Neural cell (in vitro differentiated cells): ENCODE measurements around the gene SLC25A27. TPM values are rescaled to one million over a fixed set of nuclear protein-coding genes. Genes with fewer than 3 reads are reported as not detected.

ENCODE experiments used
- H2AFZ ChIP-seq: fragments of 200-600, 300-800 bp; sonication (generic), shearing (Covaris generic); 2 replicates; pipeline ENCODE4 v1.6.0; 2014; ENCODE audit warnings: low read depth, mild to moderate bottlenecking, antibody characterized with exemption, low read length, moderate library complexity
- H3F3A ChIP-seq: fragments of 200-600 bp; shearing (Covaris generic); 2 replicates; pipeline ENCODE4 v1.6.1; 2016; ENCODE audit warnings: mild to moderate bottlenecking, moderate library complexity, mixed read lengths, antibody characterized with exemption, low read length; ENCODE audit not compliant: insufficient read depth, poor library complexity, severe bottlenecking
- H3K27ac ChIP-seq: fragments of 200-600, 300-800 bp; sonication (generic), shearing (Covaris generic); 2 replicates; pipeline ENCODE4 v1.5.1; 2014; ENCODE audit warnings: mild to moderate bottlenecking, low read length, moderate library complexity
- H3K27me3 ChIP-seq: fragments of 300-800, 200-600 bp; sonication (generic), shearing (Covaris generic); 2 replicates; pipeline ENCODE4 v1.6.0; 2014; ENCODE audit warnings: mild to moderate bottlenecking, low read depth, low read length, moderate library complexity; ENCODE audit not compliant: insufficient read depth
- H3K36me3 ChIP-seq: fragments of 300-800, 200-600 bp; sonication (generic), shearing (Covaris generic); 2 replicates; pipeline ENCODE4 v1.5.1; 2014; ENCODE audit warnings: mild to moderate bottlenecking, antibody characterized with exemption, low read length, moderate library complexity; ENCODE audit not compliant: insufficient read depth
- H3K4me2 ChIP-seq: fragments of 300-800, 200-600 bp; sonication (generic), shearing (Covaris generic); 2 replicates; pipeline ENCODE4 v1.6.0; 2014; ENCODE audit warnings: mild to moderate bottlenecking, low read length
- H3K4me3 ChIP-seq: fragments of 300-800, 200-600 bp; sonication (generic), shearing (Covaris generic); 2 replicates; pipeline ENCODE4 v1.5.1; 2014; ENCODE audit warnings: mild to moderate bottlenecking, low read length, moderate library complexity
- H3K79me2 ChIP-seq: fragments of 200-600 bp; shearing (Covaris generic); replicated peaks from 2 replicates; pipeline ENCODE4 v1.6.0; 2014; ENCODE audit warnings: mild to moderate bottlenecking, low read length, moderate library complexity; ENCODE audit not compliant: insufficient read depth
- H3K9ac ChIP-seq: fragments of 300-800, 200-600 bp; sonication (generic), shearing (Covaris generic); 2 replicates; pipeline ENCODE4 v1.6.1; 2016; ENCODE audit warnings: mild to moderate bottlenecking, low read length, mixed read lengths
- H3K9me2 ChIP-seq: fragments of 200-600 bp; shearing (Covaris generic); 2 replicates; pipeline ENCODE4 v1.6.1; 2016; ENCODE audit warnings: mild to moderate bottlenecking, low read length, mixed read lengths; ENCODE audit not compliant: insufficient read depth
- H3K9me3 ChIP-seq: fragments of 200-600, 300-800 bp; sonication (generic), shearing (Covaris generic); 2 replicates; pipeline ENCODE4 v1.6.1; 2016; ENCODE audit warnings: mild to moderate bottlenecking, mixed run types, low read length, moderate library complexity, mixed read lengths
- H4K20me1 ChIP-seq: fragments of 200-600 bp; shearing (Covaris generic); 2 replicates; pipeline ENCODE4 v1.6.1; 2016; ENCODE audit warnings: mild to moderate bottlenecking, mixed run types; ENCODE audit not compliant: insufficient read depth
- CTCF ChIP-seq: fragments of 450-650 bp; IDR thresholded peaks from 2 replicates; pipeline ENCODE4 v1.5.1; 2014; ENCODE audit warnings: antibody characterized with exemption, mild to moderate bottlenecking, moderate library complexity; ENCODE audit not compliant: poor library complexity, severe bottlenecking
- EP300 ChIP-seq: fragments of 450-650 bp; conservative IDR thresholded peaks from 2 replicates; pipeline ENCODE4 v1.6.1; 2014; ENCODE audit warnings: antibody characterized with exemption, mild to moderate bottlenecking, moderate library complexity; ENCODE audit not compliant: poor library complexity, severe bottlenecking
- EZH2 ChIP-seq: fragments of 200-600, 300-800 bp; shearing (Covaris generic), sonication (generic); IDR thresholded peaks from 2 replicates; pipeline ENCODE4 v1.6.1; 2014; ENCODE audit warnings: antibody characterized with exemption, low read length, borderline replicate concordance, mild to moderate bottlenecking; ENCODE audit not compliant: insufficient read depth, poor library complexity, severe bottlenecking
- MXI1 ChIP-seq: fragments of 450-650 bp; conservative IDR thresholded peaks from 2 replicates; pipeline ENCODE4 v1.6.1; 2014; ENCODE audit warnings: antibody characterized with exemption, mild to moderate bottlenecking; ENCODE audit not compliant: poor library complexity, severe bottlenecking
- POLR2AphosphoS5 ChIP-seq: IDR thresholded peaks from 2 replicates; pipeline ENCODE4 v1.6.1; 2012
- RAD21 ChIP-seq: fragments of 450-650 bp; conservative IDR thresholded peaks from 2 replicates; pipeline ENCODE4 v1.6.1; 2014; ENCODE audit warnings: antibody characterized with exemption, mild to moderate bottlenecking, moderate library complexity
- REST ChIP-seq: IDR thresholded peaks from 2 replicates; pipeline ENCODE4 v1.6.1; 2012; ENCODE audit warnings: borderline replicate concordance
- SMC3 ChIP-seq: fragments of 450-650 bp; conservative IDR thresholded peaks from 2 replicates; pipeline ENCODE4 v1.6.1; 2014; ENCODE audit warnings: antibody characterized with exemption, mild to moderate bottlenecking, moderate library complexity; ENCODE audit not compliant: poor library complexity
- TAF1 ChIP-seq: IDR thresholded peaks from 2 replicates; pipeline ENCODE4 v1.6.1; 2012; ENCODE audit warnings: low read depth
- polyA plus RNA-seq: library from polyadenylated mRNA; depleted of rRNA; stranded (reverse); fragments of >200 nt; gene quantifications from 2 replicates; pipeline ENCODE4 v1.2.3, GENCODE V29; 2014

The SLC25A27 gene
- polyA plus RNA-seq, 1 donor from 2014 or later: 44.5 TPM

GRCh38 chr6:46618726-46619125 lies 34.0 kb upstream of the SLC25A27 start:
- H3K9me3 ChIP-seq: no peaks in the 10 kb centered on the region
- H3F3A ChIP-seq: no peaks in the 10 kb centered on the region
- no peaks in the 10 kb centered on the region for H3K79me2 ChIP-seq
- H3K27ac ChIP-seq: no peak overlapping the region
- TF ChIP-seq RAD21: no peak
- no peak for TF ChIP-seq EZH2
- no peak for TF ChIP-seq EP300
- TF ChIP-seq REST: no peak
- no peak for TF ChIP-seq POLR2AphosphoS5
- no peak for TF ChIP-seq SMC3
- no peak for TF ChIP-seq MXI1
- no peak for TF ChIP-seq CTCF
- no peak for TF ChIP-seq TAF1
- H3K4me2 ChIP-seq: no peak overlapping the region
- H3K4me3 ChIP-seq: no peak overlapping the region
- no peaks in the 10 kb centered on the region for H3K27me3 ChIP-seq
- no peak overlapping the region for H3K9ac ChIP-seq
- no peaks in the 10 kb centered on the region for H4K20me1 ChIP-seq
- H2AFZ ChIP-seq: no peak overlapping the region
- H3K36me3 ChIP-seq: no peaks in the 10 kb centered on the region
- H3K9me2 ChIP-seq: no peaks in the 10 kb centered on the region

GRCh38 chr6:46626228-46626909 lies 26.4 kb upstream of the SLC25A27 start:
- Histone ChIP-seq H3K9me2 (no peaks in the 10 kb centered on the region), H3K36me3 (no peaks in the 10 kb centered on the region), H3F3A (no peaks in the 10 kb centered on the region), H2AFZ (no peak overlapping the region), H3K27ac (no peak overlapping the region), H4K20me1 (no peaks in the 10 kb centered on the region), H3K27me3 (no peaks in the 10 kb centered on the region), H3K9me3 (no peaks in the 10 kb centered on the region), H3K4me2 (no peak overlapping the region), H3K9ac (no peak overlapping the region), H3K79me2 (no peaks in the 10 kb centered on the region), H3K4me3 (no peak overlapping the region)
- peak; percentile 89 for TF ChIP-seq SMC3
- peak; percentile 77 for TF ChIP-seq CTCF
- no peak for TF ChIP-seq EZH2
- peak; percentile 81 for TF ChIP-seq RAD21
